Measurements from ENCODE around the gene GALR1. TPM values are rescaled to one million over a fixed set of nuclear protein-coding genes. Genes with fewer than 3 reads are reported as not detected.

GALR1 gene
- total and polyA plus RNA-seq, 2 donors (not counting 3 experiments of a cell fraction or from before 2014, with no cell fraction given): not detected

- Histone ChIP-seq H3K27me3 (ENCODE audit: control insufficient read depth in 2 of 2, insufficient read depth in 2 of 2, low read length in 2 of 2) (no peaks in the 10 kb centered on the region), H3K36me3 (ENCODE audit: control insufficient read depth in 2 of 2, extremely low read depth in 1 of 2, insufficient read depth in 2 of 2, low read length in 2 of 2) (no peaks in the 10 kb centered on the region), H3K9me1 (replicated peaks; ENCODE audit: control insufficient read depth, extremely low read depth, insufficient read depth, low read length) (no peaks in the 10 kb centered on the region), H3K4me1 (ENCODE audit: control insufficient read depth, extremely low read depth, insufficient read depth, low read length) (no peaks in the 10 kb centered on the region), H3K9me3 (replicated peaks; ENCODE audit: control insufficient read depth, insufficient read depth, low read length) (peaks cover 8% of the 10 kb centered on the region), H3K9ac (replicated peaks; ENCODE audit: extremely low read depth, insufficient read depth, low read length) (no peak overlapping the region), H2AFZ (ENCODE audit: low read depth, low read length) (no peak overlapping the region), H4K20me1 (replicated peaks; ENCODE audit: control insufficient read depth, extremely low read depth, insufficient read depth, low read length) (no peaks in the 10 kb centered on the region), H3K27ac (ENCODE audit: insufficient read depth, low read depth, low read length) (no peak overlapping the region), H3K4me2 (ENCODE audit: insufficient read depth, low read length) (no peak overlapping the region), H3K79me2 (ENCODE audit: control insufficient read depth, insufficient read depth, low read length) (no peaks in the 10 kb centered on the region), H3K4me3 (replicated peaks in 1 of 3; ENCODE audit: insufficient read depth in 1 of 3, low read depth in 1 of 3, low read length in 3 of 3) (no peak overlapping the region)
- dilution Hi-C loops (cut with MboI; ENCODE audit: extremely low pct_ligation_motif_present, low sequenced_read_pairs): no loop called here
- no TSS peak for BruUV-seq (replicated peaks)
- FAIRE-seq (no peak), DNase-seq (ENCODE audit: low read depth, low spot score) (no peak)
- intact Hi-C loops (cut with micrococcal nuclease): no loop called here
- POLR2A ChIA-PET: no interaction called here
- TF ChIP-seq JUN (IDR thresholded peaks at IDR 0.05; ENCODE audit: borderline replicate concordance, insufficient read depth, insufficient read length, low read depth) (no peak), FOS (IDR thresholded peaks at IDR 0.05; ENCODE audit: borderline replicate concordance, insufficient read depth, low read length) (no peak), GATA2 (IDR thresholded peaks at IDR 0.05; ENCODE audit: insufficient read depth, insufficient read length, low read depth, low read length) (no peak), MYC (IDR thresholded peaks at IDR 0.05; ENCODE audit: low read depth, low read length) (no peak), EZH2 (IDR thresholded peaks at IDR 0.05; ENCODE audit: borderline replicate concordance, low read depth, low read length, severe bottlenecking) (no peak), MAX (IDR thresholded peaks at IDR 0.05; ENCODE audit: insufficient read depth, insufficient read length) (no peak), POLR2AphosphoS5 (IDR thresholded peaks at IDR 0.05; ENCODE audit: insufficient read depth, low read depth, low read length) (no peak), POLR2A (IDR thresholded peaks at IDR 0.05; ENCODE audit: low read depth, low read length) (no peak)
- TF ChIP-seq, protein P1, sequence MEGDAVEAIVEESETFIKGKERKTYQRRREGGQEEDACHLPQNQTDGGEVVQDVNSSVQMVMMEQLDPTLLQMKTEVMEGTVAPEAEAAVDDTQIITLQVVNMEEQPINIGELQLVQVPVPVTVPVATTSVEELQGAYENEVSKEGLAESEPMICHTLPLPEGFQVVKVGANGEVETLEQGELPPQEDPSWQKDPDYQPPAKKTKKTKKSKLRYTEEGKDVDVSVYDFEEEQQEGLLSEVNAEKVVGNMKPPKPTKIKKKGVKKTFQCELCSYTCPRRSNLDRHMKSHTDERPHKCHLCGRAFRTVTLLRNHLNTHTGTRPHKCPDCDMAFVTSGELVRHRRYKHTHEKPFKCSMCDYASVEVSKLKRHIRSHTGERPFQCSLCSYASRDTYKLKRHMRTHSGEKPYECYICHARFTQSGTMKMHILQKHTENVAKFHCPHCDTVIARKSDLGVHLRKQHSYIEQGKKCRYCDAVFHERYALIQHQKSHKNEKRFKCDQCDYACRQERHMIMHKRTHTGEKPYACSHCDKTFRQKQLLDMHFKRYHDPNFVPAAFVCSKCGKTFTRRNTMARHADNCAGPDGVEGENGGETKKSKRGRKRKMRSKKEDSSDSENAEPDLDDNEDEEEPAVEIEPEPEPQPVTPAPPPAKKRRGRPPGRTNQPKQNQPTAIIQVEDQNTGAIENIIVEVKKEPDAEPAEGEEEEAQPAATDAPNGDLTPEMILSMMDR (IDR thresholded peaks at IDR 0.05; ENCODE audit: extremely low read depth in 1 of 2, insufficient read depth in 1 of 2, low read depth in 1 of 2, low read length in 2 of 2): no peak
- CTCF ChIA-PET: no interaction called here
Observed at GRCh38 chr18:77321823-77322805, 72.5 kb downstream of the GALR1 start.

Measured in endothelial cell of umbilical vein (primary cell).